Measurements from ENCODE around the gene EPB42. TPM values are rescaled to one million over a fixed set of nuclear protein-coding genes. Genes with fewer than 3 reads are reported as not detected.

Gene EPB42
- polyA plus RNA-seq, 1 of the 3 experiments (the other 2 are of a cell fraction), result not detected

DNA sequence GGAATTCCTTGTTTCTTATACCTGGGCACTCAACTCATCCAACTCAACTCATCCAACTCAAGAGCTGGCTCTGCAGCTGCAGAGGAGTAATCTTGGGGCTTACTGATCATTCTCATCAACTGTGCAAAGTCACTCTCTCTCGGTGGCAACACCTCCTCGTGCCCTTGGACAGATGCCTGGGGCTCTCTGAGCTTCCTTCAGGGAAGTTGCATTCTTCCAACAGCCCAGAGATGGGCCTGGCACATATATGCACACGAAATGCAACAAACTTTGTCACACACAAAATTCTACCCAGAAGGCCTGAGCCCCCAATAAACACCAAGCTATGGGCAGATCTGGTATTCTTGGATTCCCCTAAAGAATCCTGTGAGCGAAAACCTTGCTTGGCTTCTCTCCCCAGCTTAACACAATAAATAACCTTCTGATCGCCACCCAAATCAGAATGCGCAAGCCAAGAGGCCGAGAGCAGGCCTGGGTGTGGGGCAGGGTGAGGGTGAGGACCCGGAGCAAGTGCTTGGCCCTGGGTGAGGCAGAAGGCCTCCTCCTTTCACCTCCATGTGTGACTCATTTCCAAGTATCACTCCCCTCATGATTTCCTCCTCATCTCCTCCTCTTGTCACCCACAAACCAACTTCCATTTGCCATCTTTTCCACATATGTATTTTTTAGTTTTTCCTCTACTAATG lies 30.5 kb upstream of the EPB42 start:
- Histone ChIP-seq H3F3A (replicated peaks; ENCODE audit: insufficient read depth) (no peaks in the 10 kb centered on the region), H3K36me3 (replicated peaks in 1 of 2; ENCODE audit: control insufficient read depth in 1 of 2, insufficient read depth in 2 of 2, low read length in 1 of 2) (no peaks in the 10 kb centered on the region), H3K4me2 (no peak overlapping the region), H2AFZ (ENCODE audit: low read depth) (no peak overlapping the region), H3K9me3 (no peaks in the 10 kb centered on the region), H3K4me1 (ENCODE audit: control insufficient read depth in 1 of 2, insufficient read depth in 2 of 2, low read depth in 1 of 2, low read length in 1 of 2) (no peaks in the 10 kb centered on the region; a peak in 1 of 4 replicates), H3K4me3 (ENCODE audit: low read depth in 2 of 2, low read length in 1 of 2) (no peak overlapping the region), H3K9me2 (no peaks in the 10 kb centered on the region), H3K9ac (no peak overlapping the region), H3K27ac (ENCODE audit: low read depth in 2 of 2, low read length in 1 of 2) (no peak overlapping the region), H4K20me1 (ENCODE audit: insufficient read depth) (no peaks in the 10 kb centered on the region), H3K79me2 (ENCODE audit: insufficient read depth) (no peaks in the 10 kb centered on the region), H3K27me3 (ENCODE audit: insufficient read depth) (peaks cover 17% of the 10 kb centered on the region; the same call in 1 of the 2 replicates)
- DNase-seq, result no peak
- ChIA-PET CTCF (interaction anchor here (1.0 to 1.7 kb wide), 4 partner anchors 8 to 34 kb away, joined by 3 to 7 read pairs (median 4); no protein-coding TSS in a partner anchor), POLR2A (no interaction called here)
- WGBS (ENCODE audit: low lambda C conversion rate), result 35% methylated on average over 6 of the region's 8 CpGs
- TF ChIP-seq YY1 (IDR thresholded peaks at IDR 0.05; ENCODE audit: low read depth), result no peak
- TF ChIP-seq FOXJ3 (CRISPR knock-in tag; IDR thresholded peaks at IDR 0.05), result no peak
- TF ChIP-seq, protein P1, sequence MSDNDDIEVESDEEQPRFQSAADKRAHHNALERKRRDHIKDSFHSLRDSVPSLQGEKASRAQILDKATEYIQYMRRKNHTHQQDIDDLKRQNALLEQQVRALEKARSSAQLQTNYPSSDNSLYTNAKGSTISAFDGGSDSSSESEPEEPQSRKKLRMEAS (IDR thresholded peaks at IDR 0.05; ENCODE audit: low read depth), result no peak
- no peak for TF ChIP-seq SIN3A (IDR thresholded peaks at IDR 0.05; ENCODE audit: borderline replicate concordance, low read depth, low read length)
- TF ChIP-seq TEAD4 (IDR thresholded peaks at IDR 0.05; ENCODE audit: borderline replicate concordance, insufficient read depth), result no peak
- TF ChIP-seq EP300 (IDR thresholded peaks at IDR 0.05; ENCODE audit: borderline replicate concordance in 1 of 2, low read depth in 1 of 2, low read length in 1 of 2), result no peak
- TF ChIP-seq, protein P2, sequence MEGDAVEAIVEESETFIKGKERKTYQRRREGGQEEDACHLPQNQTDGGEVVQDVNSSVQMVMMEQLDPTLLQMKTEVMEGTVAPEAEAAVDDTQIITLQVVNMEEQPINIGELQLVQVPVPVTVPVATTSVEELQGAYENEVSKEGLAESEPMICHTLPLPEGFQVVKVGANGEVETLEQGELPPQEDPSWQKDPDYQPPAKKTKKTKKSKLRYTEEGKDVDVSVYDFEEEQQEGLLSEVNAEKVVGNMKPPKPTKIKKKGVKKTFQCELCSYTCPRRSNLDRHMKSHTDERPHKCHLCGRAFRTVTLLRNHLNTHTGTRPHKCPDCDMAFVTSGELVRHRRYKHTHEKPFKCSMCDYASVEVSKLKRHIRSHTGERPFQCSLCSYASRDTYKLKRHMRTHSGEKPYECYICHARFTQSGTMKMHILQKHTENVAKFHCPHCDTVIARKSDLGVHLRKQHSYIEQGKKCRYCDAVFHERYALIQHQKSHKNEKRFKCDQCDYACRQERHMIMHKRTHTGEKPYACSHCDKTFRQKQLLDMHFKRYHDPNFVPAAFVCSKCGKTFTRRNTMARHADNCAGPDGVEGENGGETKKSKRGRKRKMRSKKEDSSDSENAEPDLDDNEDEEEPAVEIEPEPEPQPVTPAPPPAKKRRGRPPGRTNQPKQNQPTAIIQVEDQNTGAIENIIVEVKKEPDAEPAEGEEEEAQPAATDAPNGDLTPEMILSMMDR (IDR thresholded peaks at IDR 0.05), result no peak
- no peak for TF ChIP-seq EZH2phosphoT487 (IDR thresholded peaks at IDR 0.05; ENCODE audit: borderline replicate concordance, low read depth)
- no peak for TF ChIP-seq CHD2 (IDR thresholded peaks at IDR 0.05; ENCODE audit: low read length, partially characterized antibody)
- TF ChIP-seq RCOR1 (IDR thresholded peaks at IDR 0.05; ENCODE audit: low read length), result no peak
- no peak for TF ChIP-seq MEF2A (IDR thresholded peaks at IDR 0.05; ENCODE audit: borderline replicate concordance, low read depth)
- TF ChIP-seq GABPA (IDR thresholded peaks at IDR 0.05; ENCODE audit: low read depth), result no peak
- TF ChIP-seq GATA2 (CRISPR knock-in tag; IDR thresholded peaks at IDR 0.05), result no peak
- no peak for TF ChIP-seq TCF12 (IDR thresholded peaks at IDR 0.05)

DNA sequence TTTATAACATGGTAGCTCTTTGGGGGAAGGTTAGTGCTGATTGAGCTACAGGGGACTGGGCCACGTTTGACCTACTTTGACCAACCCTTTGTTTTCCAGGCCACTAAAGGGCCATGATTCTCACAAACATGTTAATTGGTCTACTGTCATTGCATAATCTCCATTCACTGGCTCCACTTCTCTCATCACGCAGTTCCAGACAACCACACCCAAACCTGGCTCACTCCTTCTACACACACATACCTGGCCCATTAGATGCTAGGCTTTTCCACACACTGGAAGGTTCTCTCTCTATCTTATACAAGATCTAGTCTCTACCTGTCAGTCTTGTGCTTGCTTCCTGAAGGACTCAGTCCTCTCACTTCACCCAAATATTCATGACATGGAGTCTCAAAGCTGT lies 30.0 kb upstream of the EPB42 start:
- CTCF ChIA-PET, result interaction anchor here (1.0 to 1.7 kb wide), 3 partner anchors 8 to 34 kb away, joined by 3 to 7 read pairs (median 5); no protein-coding TSS in a partner anchor
- no peak overlapping the region for H2AFZ ChIP-seq (ENCODE audit: low read depth)
- POLR2A ChIA-PET, result no interaction called here

More for the DNA sequence above, 30.0 kb upstream of the EPB42 start:
- H4K20me1 ChIP-seq (ENCODE audit: insufficient read depth), result no peaks in the 10 kb centered on the region
- H3K36me3 ChIP-seq (replicated peaks in 1 of 2; ENCODE audit: control insufficient read depth in 1 of 2, insufficient read depth in 2 of 2, low read length in 1 of 2), result no peaks in the 10 kb centered on the region
- no peaks in the 10 kb centered on the region; a peak in 1 of 4 replicates for H3K4me1 ChIP-seq (ENCODE audit: control insufficient read depth in 1 of 2, insufficient read depth in 2 of 2, low read depth in 1 of 2, low read length in 1 of 2)
- H3K9me3 ChIP-seq, result no peaks in the 10 kb centered on the region
- no peak for DNase-seq
- no peaks in the 10 kb centered on the region for H3K9me2 ChIP-seq
- no peak overlapping the region for H3K27ac ChIP-seq (ENCODE audit: low read depth in 2 of 2, low read length in 1 of 2)
- no peak overlapping the region for H3K9ac ChIP-seq
- H3K27me3 ChIP-seq (ENCODE audit: insufficient read depth), result peaks cover 11% of the 10 kb centered on the region; the same call in 1 of the 2 replicates
- TF ChIP-seq, protein P3, sequence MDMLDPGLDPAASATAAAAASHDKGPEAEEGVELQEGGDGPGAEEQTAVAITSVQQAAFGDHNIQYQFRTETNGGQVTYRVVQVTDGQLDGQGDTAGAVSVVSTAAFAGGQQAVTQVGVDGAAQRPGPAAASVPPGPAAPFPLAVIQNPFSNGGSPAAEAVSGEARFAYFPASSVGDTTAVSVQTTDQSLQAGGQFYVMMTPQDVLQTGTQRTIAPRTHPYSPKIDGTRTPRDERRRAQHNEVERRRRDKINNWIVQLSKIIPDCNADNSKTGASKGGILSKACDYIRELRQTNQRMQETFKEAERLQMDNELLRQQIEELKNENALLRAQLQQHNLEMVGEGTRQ (IDR thresholded peaks at IDR 0.05; ENCODE audit: borderline replicate concordance, low read depth, low read length), result no peak
- TF ChIP-seq RXRA (IDR thresholded peaks at IDR 0.05; ENCODE audit: borderline replicate concordance, low read depth) (no peak), TAF1 (IDR thresholded peaks at IDR 0.05; ENCODE audit: borderline replicate concordance, low read depth, low read length) (no peak), RFX5 (IDR thresholded peaks at IDR 0.05; ENCODE audit: low read length) (no peak), FOXM1 (IDR thresholded peaks at IDR 0.05; ENCODE audit: low read depth) (no peak), RCOR1 (IDR thresholded peaks at IDR 0.05; ENCODE audit: low read length) (no peak), EZH2phosphoT487 (IDR thresholded peaks at IDR 0.05; ENCODE audit: borderline replicate concordance, low read depth) (no peak), NRF1 (IDR thresholded peaks at IDR 0.05; ENCODE audit: low read depth, low read length) (no peak), GABPA (IDR thresholded peaks at IDR 0.05; ENCODE audit: low read depth) (no peak), RAD21 (IDR thresholded peaks at IDR 0.05; ENCODE audit: low read length) (no peak), POLR2AphosphoS5 (IDR thresholded peaks at IDR 0.05; ENCODE audit: low read depth, low read length) (no peak), FOXJ3 (CRISPR knock-in tag; IDR thresholded peaks at IDR 0.05) (no peak), GATA2 (CRISPR knock-in tag; IDR thresholded peaks at IDR 0.05) (no peak), MXI1 (IDR thresholded peaks at IDR 0.05; ENCODE audit: low read depth, low read length) (no peak)
- H3K4me2 ChIP-seq, result no peak overlapping the region
- no peaks in the 10 kb centered on the region for H3K79me2 ChIP-seq (ENCODE audit: insufficient read depth)
- H3K4me3 ChIP-seq (ENCODE audit: low read depth in 2 of 2, low read length in 1 of 2), result no peak overlapping the region
- 48% methylated on average over 2 of the region's 2 CpGs for WGBS (ENCODE audit: low lambda C conversion rate)
- H3F3A ChIP-seq (replicated peaks; ENCODE audit: insufficient read depth), result no peaks in the 10 kb centered on the region
